HG03571 (cell line): Measurements from ENCODE around the gene TARS1.

Experiments
- ATAC-seq: cut with Tn5 transposase; IDR thresholded peaks from one replicate; pipeline ENCODE4 v1.9.1; 2021; ENCODE audit not compliant: unreplicated experiment

The TARS1 gene

DNA sequence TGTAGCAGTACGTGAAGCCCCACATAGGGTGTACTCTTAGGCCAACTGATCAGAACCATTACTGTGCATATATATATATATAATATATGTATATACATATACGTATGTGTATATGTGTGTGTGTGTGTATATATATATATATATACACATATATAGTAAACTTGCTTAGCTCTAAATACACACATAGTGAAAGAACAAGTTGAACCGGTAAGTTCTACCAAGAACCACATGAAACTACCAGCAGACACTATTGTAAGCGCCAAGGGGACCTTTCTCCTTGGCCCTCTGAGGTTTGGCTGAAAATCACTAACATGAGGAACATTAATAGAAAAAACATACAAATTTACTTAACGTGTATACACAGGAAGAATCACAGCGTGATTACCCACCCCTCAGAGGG is 1.8 kb upstream of the TARS1 start:
- ATAC-seq, result no peak

DNA sequence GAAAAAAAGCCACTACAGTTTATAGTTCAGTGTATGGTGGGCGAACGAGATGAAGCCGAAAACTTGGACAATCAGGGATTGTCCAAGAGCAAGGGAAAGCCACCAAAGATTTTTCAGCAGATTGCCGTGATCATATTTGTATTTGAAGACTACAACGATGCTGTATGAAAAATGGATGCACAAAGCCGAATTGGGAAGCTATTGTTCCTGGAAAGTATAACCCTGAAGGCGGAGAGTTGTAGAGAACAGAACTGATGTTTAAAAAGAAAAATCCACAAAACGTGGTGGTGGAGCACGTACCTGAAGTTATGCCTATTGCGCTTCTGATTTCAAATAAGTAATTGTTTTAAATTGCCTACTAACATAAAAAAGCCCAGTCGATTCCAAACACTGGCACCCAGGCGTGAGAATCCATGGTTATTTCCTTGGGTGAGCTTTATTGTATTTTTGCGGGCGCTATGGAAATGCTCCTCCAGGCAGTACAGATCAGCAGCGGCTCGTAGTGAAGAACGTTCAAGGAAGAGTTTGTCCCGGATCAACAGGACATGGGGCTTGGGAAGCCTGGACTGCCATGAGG is 772 bp upstream of the TARS1 start:
- ATAC-seq, result no peak

DNA sequence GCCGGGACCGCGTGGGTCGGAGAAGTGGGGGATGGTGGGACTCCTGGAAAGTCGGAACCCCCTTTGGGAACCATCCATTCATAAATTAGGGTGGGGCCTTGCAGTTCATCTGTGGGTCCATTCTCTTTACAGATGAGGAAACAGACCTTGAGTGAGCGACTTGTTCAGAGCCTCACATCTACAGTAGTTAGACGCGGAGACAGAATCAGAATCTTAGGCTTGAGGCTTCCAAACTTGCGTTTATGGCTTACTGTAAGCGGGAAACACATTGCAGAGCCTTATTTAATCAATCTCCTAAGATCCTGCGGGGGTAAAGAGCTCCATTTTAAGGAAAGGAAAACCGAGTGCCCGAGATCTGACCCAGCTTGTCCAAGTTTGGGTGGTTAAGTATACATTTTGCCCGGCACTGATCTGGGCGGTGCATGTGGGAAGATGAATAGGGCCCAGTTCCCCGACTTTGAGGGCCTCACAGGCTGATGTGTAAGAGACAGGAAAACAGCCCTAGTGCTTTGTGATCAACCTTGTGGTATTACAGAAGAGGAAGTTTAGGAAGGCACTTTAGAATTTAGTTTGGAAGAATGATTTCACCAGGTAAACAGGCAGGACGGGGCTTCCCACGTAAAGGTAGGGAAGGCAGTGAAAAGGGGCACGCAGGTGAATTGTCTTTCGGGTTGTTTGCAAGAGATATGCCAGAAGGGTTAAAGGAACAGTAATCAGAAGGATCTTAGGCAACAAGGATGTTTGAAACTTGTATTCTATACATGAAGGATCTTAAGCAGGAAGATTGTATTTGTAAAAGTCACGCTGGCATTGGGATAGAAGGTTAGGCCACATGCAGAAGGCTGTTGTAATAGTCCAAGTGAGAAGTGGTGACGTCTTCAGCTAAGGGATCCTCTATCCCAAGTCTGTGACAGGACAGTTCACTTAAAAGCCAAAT is 744 bp downstream of the TARS1 start:
- no peak for ATAC-seq

DNA sequence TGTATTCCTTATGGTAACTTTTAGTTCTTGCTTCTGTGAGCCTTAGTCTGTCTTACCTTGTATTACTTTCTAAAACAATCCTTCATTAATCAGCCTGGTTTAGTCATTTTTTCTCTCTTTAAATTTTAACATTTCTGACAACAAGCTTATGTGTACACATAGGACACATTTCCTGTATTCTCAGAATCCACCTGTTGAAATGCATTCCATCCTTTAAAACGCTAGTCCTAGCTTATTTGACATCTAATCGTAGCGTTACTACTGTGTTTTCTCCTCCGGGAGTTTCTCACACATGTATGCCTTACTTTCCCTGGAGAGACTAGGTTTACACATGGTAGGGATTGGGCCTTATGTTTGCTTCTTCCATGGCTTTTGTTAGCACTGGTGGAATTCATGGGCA is 3.8 kb downstream of the TARS1 start:
- ATAC-seq, result no peak

DNA sequence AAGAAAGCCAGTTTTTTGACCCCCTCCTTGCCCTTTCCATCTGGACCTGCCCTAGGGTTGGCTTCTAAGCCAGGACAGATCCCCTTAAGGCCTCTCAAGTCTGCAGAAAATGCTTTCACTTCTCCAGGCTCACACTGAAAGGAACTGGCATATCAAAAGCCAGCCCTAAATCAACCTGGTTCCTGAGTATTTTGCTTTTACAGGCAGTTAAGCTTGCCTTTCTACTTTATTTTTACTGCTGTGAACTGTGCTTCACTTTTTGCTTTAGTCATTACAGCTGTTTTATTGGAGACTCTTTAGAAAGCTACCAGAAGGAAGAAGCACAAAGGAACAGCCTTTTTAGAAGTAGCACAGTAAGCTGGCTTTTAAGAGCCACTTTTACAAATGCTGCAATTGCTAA is 5.0 kb downstream of the TARS1 start:
- no peak for ATAC-seq

DNA sequence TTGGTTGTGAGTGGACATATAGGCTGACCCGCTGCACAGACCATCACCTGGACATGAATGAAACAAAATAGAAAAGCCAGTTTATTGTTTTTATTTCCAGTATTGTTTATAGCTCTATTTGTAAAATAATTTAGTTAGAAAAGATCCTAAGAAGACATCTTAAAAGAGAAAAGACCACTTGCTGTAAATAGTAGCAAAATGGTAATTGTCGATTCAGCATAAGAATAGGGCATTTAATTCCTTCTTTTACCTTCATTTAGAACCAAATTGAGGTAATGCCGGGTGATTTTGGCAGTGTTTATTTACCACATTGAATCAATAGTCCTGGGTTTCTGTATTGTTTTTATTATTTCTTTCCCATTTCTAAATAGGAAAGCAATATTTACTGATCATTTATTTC is 7.4 kb downstream of the TARS1 start:
- ATAC-seq, result no peak

DNA sequence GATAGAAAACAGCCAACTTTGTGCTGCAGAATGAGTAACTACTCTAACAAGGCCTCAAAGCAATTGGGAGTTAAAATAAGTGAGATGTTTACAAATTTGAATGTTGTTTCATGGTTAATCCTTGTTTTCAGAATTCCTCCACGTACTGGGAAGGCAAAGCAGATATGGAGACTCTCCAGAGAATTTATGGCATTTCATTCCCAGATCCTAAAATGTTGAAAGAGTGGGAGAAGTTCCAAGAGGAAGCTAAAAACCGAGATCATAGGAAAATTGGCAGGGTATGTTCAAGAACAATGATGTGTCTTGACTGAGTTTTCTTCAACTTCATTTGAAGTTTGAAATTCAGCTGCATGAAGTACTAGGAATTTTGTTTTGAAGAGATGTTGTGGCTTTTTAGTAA is 16.4 kb downstream of the TARS1 start:
- ATAC-seq, result no peak

DNA sequence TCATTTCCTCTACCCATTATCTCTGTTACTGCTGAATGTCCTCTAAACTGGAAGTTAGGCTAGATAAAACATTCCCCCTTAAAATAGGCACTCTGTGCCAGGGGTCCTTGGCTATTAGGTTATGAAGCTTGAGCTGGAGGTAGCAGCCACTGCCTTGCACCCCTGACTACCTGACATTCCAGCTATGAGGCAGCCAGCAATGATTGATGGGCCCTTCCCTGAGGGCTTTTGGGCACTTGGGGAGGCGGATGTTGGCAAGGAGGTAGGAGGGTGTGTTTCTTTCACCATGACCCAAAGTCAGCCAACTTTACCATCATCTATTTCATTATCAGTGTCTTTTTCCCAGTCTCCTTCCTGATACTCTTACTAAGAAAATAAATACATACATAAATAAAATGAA is 17.1 kb downstream of the TARS1 start:
- ATAC-seq, result no peak

DNA sequence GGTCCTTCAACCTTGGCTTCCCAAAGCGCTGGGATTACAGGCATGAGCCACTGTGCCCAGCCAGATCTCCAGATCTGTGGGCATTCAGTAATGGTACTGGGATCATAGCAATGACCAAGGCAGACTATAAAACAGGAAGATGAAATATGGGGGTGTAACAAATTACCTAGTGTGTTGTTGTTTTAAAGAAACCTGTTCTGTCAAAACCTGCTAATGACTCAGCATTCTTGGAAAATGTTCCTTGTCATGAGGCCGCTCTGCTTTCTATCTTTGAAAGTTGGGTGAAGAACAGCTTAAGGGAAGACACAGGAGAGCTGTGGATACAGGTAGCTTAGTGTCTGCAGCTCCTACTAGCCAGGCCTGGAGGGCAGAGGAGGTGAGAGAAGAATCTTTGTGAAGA is 19.4 kb downstream of the TARS1 start:
- no peak for ATAC-seq

DNA sequence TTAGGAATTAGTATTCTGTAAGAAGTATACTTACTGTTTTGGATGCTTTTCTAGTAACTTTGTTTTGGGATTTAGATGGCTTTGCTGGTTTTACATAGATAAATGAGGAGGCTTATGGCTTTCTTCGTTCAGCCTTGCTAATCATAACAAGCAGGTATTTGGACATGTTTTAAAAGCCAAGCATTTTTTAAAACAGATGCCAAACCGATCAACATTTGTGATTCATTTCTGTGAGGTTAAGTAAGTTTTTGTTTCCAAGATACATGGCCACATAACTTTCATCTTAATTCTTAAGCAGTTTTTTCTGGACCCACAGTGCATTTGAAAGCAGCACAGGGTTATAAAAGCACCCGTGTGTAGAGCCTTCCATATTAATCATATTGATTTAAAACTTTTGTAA is 21.7 kb downstream of the TARS1 start:
- ATAC-seq, result no peak

DNA sequence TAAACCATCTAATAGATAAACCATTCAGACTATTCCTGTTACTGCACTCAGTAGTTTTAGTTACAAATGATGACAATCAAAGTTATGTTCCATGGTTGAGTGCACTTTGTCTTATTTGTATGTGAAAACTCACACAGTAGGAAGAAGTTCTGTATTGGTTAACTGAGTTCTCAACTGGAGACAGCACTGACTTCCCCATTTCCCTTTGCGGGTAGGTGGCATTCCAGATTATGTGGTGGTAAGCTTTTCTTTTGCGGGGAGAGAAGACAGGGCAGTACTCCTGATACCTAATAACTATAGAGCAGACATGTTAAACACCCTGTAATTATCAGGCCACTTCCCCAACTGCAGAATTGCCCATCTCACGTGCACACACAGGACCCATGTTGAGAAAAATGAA is 24.4 kb downstream of the TARS1 start:
- no peak for ATAC-seq

DNA sequence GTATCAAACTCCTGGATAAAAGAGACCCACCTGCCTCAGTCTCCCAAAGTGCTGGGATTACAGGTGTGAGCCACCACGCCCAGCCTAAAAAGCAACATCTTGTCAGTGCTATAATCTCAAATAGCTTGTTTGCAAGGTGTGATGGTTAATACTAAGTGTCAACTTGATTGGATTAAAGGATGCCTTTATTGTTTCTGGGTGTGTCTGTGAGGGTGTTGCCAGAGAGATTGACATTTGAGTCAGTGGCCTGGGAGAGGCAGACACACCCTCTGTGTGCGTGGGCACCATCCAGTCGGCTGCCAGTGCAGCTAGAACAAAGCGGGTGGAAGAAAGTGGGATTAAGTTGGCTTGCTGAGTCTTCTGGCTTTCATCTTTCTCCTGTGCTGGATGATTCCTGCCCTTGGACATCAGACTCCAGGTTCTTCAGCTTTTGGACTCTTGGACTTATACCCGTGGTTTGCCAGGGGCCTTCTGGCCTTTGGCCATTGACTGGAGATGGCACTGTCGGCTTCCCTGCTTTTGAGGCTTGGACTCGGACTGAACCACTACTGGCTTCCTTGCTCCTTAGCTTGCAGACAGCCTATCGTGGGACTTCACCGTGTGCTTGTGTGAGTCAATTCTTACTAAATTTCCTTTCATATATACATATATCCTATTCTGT is 28.1 kb downstream of the TARS1 start:
- ATAC-seq, result no peak

DNA sequence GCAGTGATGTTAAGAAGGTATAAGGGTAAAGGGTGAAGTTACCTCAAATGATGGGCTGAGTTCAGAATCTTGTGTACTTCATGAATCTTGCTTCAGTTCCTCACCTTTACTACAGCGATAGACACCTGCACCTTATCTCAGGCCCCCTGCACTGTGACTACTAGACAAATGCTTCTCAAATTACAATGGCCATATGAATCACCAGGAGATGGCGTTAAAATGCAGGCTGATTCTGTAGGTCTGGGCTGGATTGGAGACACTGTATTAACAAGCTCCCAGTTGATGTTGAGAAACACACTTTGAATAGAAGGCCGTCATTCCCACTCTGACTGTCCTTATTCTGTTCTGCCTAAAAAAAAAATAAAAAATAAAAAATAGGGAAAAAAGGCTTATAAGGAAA is 29.8 kb downstream of the TARS1 start:
- no peak for ATAC-seq

DNA sequence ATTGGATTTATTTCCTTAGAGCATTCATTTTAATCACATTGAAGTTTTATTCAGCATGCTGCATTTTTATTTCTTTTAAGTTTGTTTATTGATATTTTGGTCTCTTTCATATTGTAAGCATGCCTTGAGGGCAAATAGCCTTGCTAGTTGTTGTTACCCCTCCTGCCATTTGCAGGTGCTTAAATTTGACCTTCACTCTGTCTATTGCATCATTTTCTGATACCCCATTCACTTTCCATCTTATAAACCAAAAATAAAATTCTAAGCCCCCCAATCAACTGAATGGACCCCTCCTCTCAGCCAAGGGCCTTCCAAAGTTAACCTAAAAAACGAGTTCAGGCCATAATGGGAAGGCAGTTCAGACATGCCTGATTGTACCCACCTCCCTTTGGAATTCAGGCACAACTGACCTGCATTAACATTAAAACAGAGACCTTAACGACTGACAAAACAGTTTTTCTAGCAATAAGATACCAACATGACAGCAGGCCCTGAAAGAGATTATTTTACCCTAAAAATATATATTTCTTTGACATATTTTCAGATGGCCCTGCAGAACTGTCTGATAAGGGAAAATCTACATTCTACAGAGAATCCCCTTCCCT is 32.1 kb downstream of the TARS1 start:
- ATAC-seq, result no peak

DNA sequence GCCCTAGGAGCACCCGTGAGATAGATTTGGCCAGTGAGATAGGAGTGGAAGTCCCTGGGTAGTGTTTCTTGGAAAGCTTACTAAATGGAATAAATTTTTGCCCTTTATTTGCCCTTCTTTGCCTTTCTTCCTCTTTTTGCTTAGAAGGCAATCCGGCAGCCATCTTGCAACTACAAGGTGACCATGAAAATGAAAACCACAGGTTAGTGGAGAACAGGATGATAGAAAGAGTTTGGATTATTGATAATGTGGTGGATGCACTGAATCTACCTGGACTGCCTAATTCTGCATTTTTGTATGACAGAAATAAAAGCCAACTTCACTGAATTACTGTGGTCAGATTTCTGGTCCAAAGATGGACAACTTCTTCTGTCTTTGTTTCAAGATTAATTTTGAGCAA is 33.2 kb downstream of the TARS1 start:
- ATAC-seq, result no peak

DNA sequence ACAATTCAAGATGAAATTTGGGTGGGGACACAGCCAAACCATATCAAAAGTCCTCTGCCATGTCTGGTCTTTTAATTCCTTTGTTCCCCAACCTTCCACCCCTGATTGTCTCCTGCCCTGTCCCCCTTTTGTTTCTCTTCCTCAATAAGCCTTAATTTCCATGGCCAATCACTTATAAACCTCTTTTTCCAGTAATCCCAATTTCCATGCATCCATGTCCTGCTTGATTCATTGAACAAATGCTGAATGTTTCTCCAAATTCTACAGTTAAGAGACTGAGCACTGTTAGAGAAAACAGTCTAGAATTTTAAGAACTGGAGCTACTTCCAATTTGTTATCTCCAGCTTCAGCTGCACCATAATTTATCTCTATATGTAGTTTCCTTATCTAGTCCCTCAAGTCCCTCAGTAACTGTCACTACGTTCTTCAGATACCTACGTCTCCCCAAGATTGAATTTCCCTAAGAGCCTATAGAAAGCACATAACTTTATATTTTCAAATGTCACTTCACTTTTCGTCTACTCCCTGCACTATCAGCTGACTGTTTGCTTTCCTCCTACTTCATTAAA is 34.2 kb downstream of the TARS1 start:
- ATAC-seq, result no peak

DNA sequence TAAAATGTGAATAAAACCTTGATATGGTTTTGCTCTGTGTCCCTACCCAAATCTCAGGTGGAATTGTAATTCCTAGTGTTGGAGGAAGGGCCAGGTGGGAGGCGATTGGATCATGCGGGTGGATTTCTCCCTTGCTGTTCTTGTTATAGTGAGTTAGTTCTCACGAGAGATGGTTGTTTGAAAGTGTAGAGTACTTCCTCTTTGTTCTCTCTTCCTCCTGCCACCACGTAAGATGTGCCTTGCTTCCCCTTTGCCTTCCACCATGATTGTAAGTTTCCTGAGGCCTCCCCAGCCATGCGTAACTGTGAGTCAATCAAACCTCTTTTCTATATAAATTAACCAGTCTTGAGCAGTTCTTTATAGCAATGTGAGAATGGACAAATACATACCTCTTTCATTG is 34.9 kb downstream of the TARS1 start:
- ATAC-seq, result no peak

DNA sequence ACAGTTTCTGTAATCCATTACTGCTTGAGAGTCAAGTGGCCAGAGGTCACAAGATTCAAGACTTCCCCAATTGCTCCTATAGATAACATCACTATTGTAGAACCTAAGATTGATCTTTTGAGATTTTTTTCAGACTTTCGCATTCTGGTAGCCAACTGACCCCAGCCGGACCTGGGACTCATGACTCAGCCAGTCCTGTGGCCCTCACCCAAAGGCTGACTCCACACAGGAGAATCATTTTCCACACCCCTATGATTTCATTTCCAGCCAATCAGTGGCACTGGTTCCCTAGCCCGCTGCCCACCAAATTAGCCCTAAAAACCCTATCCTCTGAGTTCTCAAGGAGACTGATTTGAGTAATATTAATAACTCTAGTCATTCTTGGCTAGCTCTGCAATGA is 36.2 kb downstream of the TARS1 start:
- no peak for ATAC-seq

DNA sequence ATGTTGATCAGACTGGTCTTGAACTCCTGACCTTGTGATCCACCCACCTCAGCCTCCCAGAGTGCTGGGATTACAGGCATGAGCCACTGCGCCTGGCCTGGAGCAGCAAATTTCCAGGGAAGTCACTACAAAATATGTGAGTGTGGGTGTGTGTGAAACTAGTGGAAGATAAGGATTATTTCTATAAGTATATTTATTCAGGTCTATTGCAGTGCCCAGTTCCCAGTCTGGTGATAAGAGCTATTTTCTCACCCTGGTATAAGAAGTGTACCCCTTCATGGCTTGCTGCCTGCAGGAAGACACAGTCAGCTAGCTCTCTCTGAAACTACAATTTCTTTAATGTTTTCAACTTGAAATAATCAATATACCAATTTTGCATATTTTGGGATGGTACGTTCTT is 37.1 kb downstream of the TARS1 start:
- no peak for ATAC-seq

DNA sequence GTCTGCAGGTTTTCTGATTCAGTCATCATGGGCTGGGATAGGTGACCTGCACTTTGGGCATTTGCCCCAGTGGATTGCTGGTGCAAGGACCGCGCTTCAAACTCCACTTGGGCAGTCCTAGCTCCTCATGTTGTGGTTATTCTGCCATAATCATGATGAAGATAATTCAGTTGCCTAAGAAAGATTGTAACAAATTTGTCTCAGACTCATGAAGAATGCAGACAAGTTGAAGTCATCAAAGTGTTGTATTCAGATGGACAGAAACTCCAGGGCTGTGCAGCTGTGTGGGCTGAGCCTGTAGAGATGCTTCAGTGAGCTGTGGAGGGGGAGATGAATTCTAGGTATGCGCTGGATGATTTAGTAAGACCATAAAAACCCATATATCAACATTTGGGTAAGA is 38.5 kb downstream of the TARS1 start:
- no peak for ATAC-seq

DNA sequence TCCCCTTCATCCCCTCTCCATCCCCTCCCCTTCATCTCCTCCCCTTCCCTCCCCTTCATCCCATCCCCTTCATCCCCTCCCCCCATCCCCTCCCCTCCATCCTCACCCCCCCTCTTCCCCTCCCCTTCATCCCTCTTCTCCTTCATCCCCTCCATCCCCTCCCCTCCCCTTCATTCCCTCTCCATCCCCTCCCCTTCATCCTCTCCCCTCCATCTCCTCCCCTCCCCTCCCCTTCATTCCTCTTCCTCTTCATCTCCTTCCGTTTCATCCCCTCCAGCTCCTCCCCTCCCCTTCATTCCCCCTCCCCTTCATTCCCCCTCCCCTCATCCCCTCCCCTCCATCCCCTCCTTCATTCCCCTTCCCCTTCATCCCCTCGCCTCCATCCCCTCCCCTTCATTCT is 40.1 kb downstream of the TARS1 start:
- no peak for ATAC-seq

DNA sequence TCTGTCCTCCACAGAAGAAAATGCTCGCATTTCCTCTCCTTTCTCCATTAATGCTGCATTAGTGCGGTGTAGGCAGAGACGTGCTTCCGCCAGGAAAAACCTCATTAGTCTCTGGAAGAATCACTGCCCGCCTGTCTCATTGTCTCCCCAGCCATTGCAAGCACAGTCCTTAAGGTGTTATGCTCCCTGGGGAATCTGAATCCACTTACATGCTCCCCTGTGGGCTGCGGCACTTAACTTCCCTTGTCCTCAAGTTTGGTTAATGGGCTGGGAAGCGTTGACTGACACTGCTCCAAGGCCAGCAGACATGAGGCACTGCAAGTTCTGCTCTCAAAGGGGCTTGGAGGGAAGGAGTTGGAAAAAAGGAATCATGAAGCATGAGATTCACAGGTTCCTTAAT is 41.6 kb downstream of the TARS1 start:
- ATAC-seq, result no peak
